ENCODE measurements around the gene BBS2. TPM values are rescaled to one million over a fixed set of nuclear protein-coding genes. Genes with fewer than 3 reads are reported as not detected.

Gene BBS2
- total RNA-seq, 1 experiment from 2014 or later: 24.0 TPM

DNA sequence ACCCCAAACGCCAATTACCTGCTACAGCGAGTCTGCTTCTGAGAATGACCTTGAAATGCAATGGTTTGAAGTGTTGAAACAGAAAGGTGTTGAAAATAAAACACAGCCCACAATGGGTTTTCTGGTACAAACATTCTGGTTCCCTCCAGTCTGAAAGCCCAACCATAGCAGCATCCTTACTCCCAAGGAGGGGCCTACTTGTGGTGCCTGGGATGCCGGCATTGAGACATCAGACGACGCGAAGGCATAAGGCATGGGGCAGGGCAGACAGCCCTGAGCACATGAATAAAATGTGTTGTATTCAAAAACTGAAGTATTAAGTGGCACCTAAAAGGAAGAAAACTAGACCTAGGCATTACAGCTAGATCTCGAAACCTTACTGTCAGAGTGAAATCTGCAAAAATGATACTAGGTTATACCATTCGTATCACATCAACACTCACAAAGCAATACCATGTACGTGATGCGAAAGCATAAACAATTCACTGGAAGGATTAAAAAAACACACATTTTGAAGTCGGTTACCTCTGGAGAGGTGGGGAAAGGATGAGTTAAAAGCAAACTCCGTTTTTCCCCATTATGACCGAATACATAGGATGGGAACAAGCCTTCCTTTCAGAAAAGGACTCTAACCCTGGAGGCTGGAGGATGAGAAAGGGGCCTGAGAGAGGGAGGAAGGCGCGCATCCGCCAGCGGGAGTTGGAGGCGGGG lies 69.4 kb downstream of the BBS2 start:
- Histone ChIP-seq H3K4me3 (ENCODE audit: low read depth in 2 of 2, low read length in 2 of 2) (peak overlapping the region; percentile 75 to 94), H3K27ac (ENCODE audit: low read length) (peak overlapping the region; percentile 90), H3K36me3 (ENCODE audit: control insufficient read depth, insufficient read depth, low read length) (peaks cover 25% of the 10 kb centered on the region), H3K9me3 (ENCODE audit: control insufficient read depth, insufficient read depth, low read depth, low read length) (no peaks in the 10 kb centered on the region), H3K4me1 (ENCODE audit: control insufficient read depth, insufficient read depth, low read length) (peaks cover 19% of the 10 kb centered on the region), H3K27me3 (ENCODE audit: control insufficient read depth, insufficient read depth, low read length) (no peaks in the 10 kb centered on the region)
- intact Hi-C loops (cut with micrococcal nuclease; ENCODE audit: unreplicated experiment) (no loop called here), in situ Hi-C loops (cut with HindIII; ENCODE audit: low pct_unique_long_range_greater_than_20kb, low sequenced_read_pairs) (no loop called here)
- POLR2A ChIA-PET: no interaction called here
- ATAC-seq: no peak
- TF ChIP-seq, protein P1, sequence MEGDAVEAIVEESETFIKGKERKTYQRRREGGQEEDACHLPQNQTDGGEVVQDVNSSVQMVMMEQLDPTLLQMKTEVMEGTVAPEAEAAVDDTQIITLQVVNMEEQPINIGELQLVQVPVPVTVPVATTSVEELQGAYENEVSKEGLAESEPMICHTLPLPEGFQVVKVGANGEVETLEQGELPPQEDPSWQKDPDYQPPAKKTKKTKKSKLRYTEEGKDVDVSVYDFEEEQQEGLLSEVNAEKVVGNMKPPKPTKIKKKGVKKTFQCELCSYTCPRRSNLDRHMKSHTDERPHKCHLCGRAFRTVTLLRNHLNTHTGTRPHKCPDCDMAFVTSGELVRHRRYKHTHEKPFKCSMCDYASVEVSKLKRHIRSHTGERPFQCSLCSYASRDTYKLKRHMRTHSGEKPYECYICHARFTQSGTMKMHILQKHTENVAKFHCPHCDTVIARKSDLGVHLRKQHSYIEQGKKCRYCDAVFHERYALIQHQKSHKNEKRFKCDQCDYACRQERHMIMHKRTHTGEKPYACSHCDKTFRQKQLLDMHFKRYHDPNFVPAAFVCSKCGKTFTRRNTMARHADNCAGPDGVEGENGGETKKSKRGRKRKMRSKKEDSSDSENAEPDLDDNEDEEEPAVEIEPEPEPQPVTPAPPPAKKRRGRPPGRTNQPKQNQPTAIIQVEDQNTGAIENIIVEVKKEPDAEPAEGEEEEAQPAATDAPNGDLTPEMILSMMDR (IDR thresholded peaks at IDR 0.05): no peak
- TF ChIP-seq TCF7L2 (IDR thresholded peaks at IDR 0.05; ENCODE audit: low read depth, low read length) (no peak), POLR2AphosphoS5 (IDR thresholded peaks at IDR 0.05; ENCODE audit: low read depth, low read length) (no peak), SIN3A (IDR thresholded peaks at IDR 0.05; ENCODE audit: borderline replicate concordance, insufficient read depth, low read depth, low read length) (no peak)
- TF ChIP-seq, protein P2, sequence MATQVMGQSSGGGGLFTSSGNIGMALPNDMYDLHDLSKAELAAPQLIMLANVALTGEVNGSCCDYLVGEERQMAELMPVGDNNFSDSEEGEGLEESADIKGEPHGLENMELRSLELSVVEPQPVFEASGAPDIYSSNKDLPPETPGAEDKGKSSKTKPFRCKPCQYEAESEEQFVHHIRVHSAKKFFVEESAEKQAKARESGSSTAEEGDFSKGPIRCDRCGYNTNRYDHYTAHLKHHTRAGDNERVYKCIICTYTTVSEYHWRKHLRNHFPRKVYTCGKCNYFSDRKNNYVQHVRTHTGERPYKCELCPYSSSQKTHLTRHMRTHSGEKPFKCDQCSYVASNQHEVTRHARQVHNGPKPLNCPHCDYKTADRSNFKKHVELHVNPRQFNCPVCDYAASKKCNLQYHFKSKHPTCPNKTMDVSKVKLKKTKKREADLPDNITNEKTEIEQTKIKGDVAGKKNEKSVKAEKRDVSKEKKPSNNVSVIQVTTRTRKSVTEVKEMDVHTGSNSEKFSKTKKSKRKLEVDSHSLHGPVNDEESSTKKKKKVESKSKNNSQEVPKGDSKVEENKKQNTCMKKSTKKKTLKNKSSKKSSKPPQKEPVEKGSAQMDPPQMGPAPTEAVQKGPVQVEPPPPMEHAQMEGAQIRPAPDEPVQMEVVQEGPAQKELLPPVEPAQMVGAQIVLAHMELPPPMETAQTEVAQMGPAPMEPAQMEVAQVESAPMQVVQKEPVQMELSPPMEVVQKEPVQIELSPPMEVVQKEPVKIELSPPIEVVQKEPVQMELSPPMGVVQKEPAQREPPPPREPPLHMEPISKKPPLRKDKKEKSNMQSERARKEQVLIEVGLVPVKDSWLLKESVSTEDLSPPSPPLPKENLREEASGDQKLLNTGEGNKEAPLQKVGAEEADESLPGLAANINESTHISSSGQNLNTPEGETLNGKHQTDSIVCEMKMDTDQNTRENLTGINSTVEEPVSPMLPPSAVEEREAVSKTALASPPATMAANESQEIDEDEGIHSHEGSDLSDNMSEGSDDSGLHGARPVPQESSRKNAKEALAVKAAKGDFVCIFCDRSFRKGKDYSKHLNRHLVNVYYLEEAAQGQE (IDR thresholded peaks at IDR 0.05; ENCODE audit: insufficient read depth in 1 of 2, low read depth in 2 of 2, low read length in 1 of 2): no peak
- CTCF ChIA-PET: interaction anchor here (0.5 kb wide), 1 partner anchor 30 kb away, joined by 3 read pairs; no protein-coding TSS in a partner anchor
- DNase-seq (ENCODE audit: low read depth, low spot score): no peak
- no TSS peak for BruUV-seq (replicated peaks)

DNA sequence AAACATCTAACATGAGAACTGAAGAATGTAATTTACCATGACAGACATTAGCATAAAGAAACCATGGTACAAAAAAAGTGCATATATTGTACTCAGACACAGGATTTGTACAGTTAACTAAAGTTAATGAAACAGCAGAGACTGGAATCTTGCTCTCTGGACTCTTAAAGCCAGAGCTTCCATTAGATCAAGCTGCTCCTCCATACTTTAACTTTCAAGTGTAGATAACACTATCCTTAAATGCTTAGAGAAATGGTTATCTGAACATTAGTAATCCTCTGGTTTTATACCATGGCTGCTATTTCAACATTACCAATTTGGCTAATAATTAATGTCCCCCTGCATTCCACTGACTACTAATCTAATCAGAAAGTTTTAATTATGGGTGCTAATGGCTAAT lies 71.8 kb downstream of the BBS2 start:
- TF ChIP-seq POLR2AphosphoS5 (IDR thresholded peaks at IDR 0.05; ENCODE audit: low read depth, low read length) (no peak), TCF7L2 (IDR thresholded peaks at IDR 0.05; ENCODE audit: low read depth, low read length) (no peak), SIN3A (IDR thresholded peaks at IDR 0.05; ENCODE audit: borderline replicate concordance, insufficient read depth, low read depth, low read length) (no peak)
- TF ChIP-seq, protein P1 (IDR thresholded peaks at IDR 0.05): no peak
- TF ChIP-seq, protein P2 (IDR thresholded peaks at IDR 0.05; ENCODE audit: insufficient read depth in 1 of 2, low read depth in 2 of 2, low read length in 1 of 2): no peak
- Histone ChIP-seq H3K4me1 (ENCODE audit: control insufficient read depth, insufficient read depth, low read length) (peaks cover 17% of the 10 kb centered on the region), H3K27me3 (ENCODE audit: control insufficient read depth, insufficient read depth, low read length) (no peaks in the 10 kb centered on the region), H3K27ac (ENCODE audit: low read length) (no peak overlapping the region), H3K9me3 (ENCODE audit: control insufficient read depth, insufficient read depth, low read depth, low read length) (no peaks in the 10 kb centered on the region), H3K36me3 (ENCODE audit: control insufficient read depth, insufficient read depth, low read length) (peaks cover 16% of the 10 kb centered on the region), H3K4me3 (ENCODE audit: low read depth in 2 of 2, low read length in 2 of 2) (no peak overlapping the region)
- DNase-seq (ENCODE audit: low read depth, low spot score): no peak
- in situ Hi-C loops (cut with HindIII; ENCODE audit: low pct_unique_long_range_greater_than_20kb, low sequenced_read_pairs) (no loop called here), intact Hi-C loops (cut with micrococcal nuclease; ENCODE audit: unreplicated experiment) (no loop called here)
- ChIA-PET POLR2A (no interaction called here), CTCF (no interaction called here)
- no peak for ATAC-seq
- BruUV-seq (replicated peaks): no TSS peak
